Fibroblast of villous mesenchyme (primary cell): Measurements from ENCODE around the gene UBR3. TPM values are rescaled to one million over a fixed set of nuclear protein-coding genes. Genes with fewer than 3 reads are reported as not detected.

Source experiments
- DNase-seq: peaks from one replicate; pipeline ENCODE4 v3.0.0-alpha.2; 2010; ENCODE audit warnings: low read depth
- H3K4me3 ChIP-seq: 2 replicates; pipeline ENCODE4 v1.5.1; 2011; ENCODE audit warnings: low read depth, mild to moderate bottlenecking, low read length
- total RNA-seq: library from RNA; depleted of rRNA; stranded (reverse); fragments of >200 nt; gene quantifications from 2 replicates; pipeline ENCODE4 v1.2.3, GENCODE V29; 2012
- TF ChIP-seq, protein P1 (sequence below): IDR thresholded peaks from 2 replicates; pipeline ENCODE4 v1.5.1; 2012; ENCODE audit warnings: low read depth, mild to moderate bottlenecking, low read length; ENCODE audit not compliant: insufficient read depth

The UBR3 gene
- total RNA-seq, 1 donor: 56.1 TPM

DNA sequence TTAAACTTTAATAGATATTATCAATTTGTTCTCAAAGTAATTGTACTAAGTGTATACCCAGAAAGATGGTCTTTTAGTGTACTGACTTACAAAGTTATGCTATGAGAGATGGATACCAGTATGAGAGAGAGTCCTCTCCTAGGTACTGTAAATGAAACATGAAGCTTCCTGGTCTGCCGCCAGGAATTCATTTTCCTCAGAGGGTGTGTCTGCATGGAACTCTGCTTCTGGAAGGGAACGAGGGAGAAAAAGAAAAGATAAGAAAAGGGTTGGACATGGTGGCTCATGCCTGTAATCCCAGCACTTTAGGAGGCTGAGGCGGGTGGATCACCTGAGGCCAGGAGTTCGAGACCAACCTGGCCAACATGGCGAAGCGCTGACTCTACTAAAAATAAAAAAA lies 30.8 kb upstream of the UBR3 start:
- DNase-seq: no peak
- TF ChIP-seq, protein P1, sequence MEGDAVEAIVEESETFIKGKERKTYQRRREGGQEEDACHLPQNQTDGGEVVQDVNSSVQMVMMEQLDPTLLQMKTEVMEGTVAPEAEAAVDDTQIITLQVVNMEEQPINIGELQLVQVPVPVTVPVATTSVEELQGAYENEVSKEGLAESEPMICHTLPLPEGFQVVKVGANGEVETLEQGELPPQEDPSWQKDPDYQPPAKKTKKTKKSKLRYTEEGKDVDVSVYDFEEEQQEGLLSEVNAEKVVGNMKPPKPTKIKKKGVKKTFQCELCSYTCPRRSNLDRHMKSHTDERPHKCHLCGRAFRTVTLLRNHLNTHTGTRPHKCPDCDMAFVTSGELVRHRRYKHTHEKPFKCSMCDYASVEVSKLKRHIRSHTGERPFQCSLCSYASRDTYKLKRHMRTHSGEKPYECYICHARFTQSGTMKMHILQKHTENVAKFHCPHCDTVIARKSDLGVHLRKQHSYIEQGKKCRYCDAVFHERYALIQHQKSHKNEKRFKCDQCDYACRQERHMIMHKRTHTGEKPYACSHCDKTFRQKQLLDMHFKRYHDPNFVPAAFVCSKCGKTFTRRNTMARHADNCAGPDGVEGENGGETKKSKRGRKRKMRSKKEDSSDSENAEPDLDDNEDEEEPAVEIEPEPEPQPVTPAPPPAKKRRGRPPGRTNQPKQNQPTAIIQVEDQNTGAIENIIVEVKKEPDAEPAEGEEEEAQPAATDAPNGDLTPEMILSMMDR: no peak
- no peak overlapping the region for H3K4me3 ChIP-seq

DNA sequence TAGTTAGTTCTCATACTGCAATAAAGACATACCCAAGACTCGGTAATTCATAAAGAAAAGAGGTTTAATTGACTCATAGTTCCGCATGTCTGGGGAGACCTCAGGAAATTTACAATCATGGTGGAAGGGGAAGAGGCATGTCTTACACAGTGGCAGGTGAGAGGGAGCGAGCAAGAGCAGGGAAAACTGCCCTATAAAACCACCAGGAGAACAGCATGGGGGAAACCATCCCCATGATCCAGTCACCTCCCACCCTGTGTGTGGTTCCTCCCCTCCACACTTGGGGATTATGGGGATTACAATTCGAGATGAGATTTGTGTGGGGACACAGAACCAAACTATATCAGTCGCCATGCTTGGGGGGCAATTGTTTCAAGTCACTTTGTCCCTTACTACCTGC lies 29.7 kb upstream of the UBR3 start:
- DNase-seq: no peak
- TF ChIP-seq, protein P1: no peak

DNA sequence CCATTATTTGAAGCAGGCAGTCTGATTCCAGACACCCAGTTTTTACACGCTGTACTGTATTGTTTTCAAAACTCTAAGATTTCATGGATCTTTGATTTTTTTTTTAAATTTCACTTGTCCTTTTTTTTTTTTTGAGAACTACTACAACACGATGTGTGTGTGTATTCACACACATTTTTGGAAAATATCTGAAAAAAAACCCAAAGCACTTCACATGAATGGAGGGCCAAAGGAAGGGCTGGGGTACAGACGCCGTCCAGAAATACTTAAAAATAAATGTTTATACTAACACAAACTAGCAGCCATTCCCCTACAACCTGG lies 28.9 kb upstream of the UBR3 start:
- TF ChIP-seq, protein P1: no peak
- no peak for DNase-seq
- H3K4me3 ChIP-seq: peak overlapping the region; percentile 86

More for the DNA sequence above, 29.7 kb upstream of the UBR3 start:
- no peak overlapping the region for H3K4me3 ChIP-seq

DNA sequence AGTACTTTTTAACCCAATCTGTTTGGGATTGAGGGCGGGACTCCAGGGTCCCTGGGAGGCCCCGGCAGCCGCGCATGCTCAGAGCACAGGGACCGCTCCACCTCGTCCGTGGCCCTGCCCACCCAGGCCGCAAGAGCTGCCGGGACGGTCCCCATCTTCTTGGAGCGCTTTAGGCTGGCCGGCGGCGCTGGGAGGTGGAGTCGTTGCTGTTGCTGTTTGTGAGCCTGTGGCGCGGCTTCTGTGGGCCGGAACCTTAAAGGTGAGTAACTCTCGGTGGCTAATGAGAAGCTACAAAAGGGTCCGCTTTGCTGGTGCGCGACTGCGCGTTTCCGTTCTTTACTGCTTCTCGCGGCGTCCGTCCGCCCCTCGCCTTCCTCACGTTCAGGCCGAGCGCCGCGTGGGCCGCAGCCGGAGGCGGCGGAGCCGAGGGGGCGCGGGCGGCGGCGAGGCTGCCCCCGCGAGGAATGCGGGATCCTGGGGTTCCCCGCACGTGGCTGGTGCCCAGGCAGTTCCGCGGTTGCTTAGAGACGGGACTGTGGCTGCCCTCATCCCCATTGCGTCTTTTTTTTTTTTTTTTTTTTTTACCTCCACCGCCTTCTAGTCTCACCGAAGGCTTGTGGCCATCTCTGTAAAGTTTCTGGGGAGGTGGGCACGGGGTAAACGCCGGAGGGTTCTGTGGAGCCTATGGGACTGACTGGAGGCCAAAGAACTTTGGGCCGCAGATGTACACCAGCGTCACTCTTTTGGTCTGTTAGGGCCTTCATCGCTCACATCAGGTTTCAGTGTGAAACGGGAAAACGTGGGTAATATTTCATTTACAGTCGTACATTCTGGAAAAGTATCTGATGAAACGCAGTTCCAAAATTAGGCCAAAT lies 28.3 kb upstream of the UBR3 start, which contains the start of gene SSB:
TSS of gene SSB (plus strand) at position 154 of the 875 bp plus-strand sequence. CDS start 2,090 bp downstream, outside the sequence.
- DNase-seq: peak; percentile 89
- TF ChIP-seq, protein P1: no peak
- peak within 1 kb of the TSS; percentile 86 for H3K4me3 ChIP-seq

DNA sequence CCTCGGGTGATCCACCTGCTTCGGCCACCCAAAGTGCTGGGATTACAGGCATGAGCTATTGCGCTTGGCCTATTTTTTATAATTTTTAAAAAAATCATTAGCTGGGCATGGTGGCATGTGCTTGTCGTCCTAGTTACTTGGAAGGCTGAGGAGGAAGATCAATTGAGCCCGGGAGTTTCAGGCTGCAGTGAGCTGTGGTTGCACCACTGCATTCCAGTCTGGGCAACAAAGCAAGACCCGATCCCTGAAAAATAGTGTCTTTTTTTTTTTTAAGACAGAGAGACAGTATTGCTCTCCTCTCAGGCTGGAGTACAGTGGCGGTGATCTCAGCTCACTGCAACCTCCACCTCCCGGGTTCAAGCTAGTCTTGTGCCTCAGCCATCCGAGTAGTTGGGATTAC lies 23.8 kb upstream of the UBR3 start:
- TF ChIP-seq, protein P1: no peak
- no peak for DNase-seq
- H3K4me3 ChIP-seq: no peak overlapping the region

DNA sequence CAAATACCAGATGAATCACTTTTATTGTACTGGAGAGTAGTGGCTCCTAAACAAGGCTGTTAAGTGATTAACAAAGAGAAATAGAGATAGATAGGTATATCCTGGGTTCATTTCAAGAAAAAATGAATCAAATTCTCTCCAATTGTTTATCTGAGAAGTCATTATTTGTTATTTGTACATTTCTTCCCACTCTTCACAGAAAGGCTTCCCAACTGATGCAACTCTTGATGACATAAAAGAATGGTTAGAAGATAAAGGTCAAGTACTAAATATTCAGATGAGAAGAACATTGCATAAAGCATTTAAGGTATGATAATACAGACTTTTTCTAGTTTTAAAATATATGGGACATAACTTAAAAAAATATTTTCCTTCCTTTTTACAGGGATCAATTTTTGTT lies 20.7 kb upstream of the UBR3 start:
- H3K4me3 ChIP-seq: no peak overlapping the region
- TF ChIP-seq, protein P1: no peak
- DNase-seq: peak; percentile 54

DNA sequence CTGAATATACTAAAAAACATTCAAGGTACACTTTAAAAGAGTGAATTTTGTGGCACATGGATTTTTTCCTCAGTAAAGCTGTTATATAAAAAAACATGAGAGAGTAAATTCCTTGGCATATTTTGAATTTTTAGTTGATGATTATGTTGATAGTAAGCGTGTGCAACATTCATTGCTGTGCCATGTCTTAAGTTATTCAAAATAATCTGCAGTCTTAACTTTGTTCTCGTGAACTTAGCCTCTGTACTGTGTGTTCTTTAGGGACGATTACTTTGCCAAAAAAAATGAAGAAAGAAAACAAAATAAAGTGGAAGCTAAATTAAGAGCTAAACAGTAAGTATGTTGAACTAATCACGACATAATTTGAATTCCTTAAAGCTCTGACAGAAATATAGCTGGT lies 19.0 kb upstream of the UBR3 start:
- H3K4me3 ChIP-seq: no peak overlapping the region
- TF ChIP-seq, protein P1: no peak

More for the DNA sequence above, 19.0 kb upstream of the UBR3 start:
- DNase-seq: peak; percentile 73
